HG03135 (cell line): ENCODE results near the gene CFHR1.
"Not testable (repeated sequence)": the region's sequence is repeated elsewhere in the genome, so short reads cannot be mapped to it uniquely, and the experiment has no call there.

ENCODE experiments used
- ATAC-seq: cut with Tn5 transposase; IDR thresholded peaks from one replicate; pipeline ENCODE4 v1.9.1; 2021; ENCODE audit warnings: mild to moderate bottlenecking, moderate library complexity; ENCODE audit not compliant: unreplicated experiment

Gene CFHR1

DNA sequence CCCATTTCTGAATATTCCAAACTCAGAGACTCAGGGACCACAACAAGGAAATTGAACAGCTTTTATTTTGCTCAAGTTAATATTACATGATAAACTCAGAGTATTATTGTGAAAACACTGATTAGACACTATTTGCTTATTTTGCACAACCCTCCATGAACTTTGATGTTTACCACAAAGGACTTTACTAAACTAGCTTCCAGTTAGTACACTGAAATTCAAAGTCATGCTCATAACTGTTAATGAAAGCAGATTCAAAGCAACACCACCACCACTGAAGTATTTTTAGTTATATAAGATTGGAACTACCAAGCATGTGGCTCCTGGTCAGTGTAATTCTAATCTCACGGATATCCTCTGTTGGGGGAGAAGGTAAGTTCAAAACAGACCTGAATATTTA, at the start of gene CFHR1:
Gene CFHR1 (plus strand): TSS at position 201 of the 400 bp plus-strand sequence. CDS start 114 bp downstream, at position 315.
- not testable (repeated sequence) for ATAC-seq

DNA sequence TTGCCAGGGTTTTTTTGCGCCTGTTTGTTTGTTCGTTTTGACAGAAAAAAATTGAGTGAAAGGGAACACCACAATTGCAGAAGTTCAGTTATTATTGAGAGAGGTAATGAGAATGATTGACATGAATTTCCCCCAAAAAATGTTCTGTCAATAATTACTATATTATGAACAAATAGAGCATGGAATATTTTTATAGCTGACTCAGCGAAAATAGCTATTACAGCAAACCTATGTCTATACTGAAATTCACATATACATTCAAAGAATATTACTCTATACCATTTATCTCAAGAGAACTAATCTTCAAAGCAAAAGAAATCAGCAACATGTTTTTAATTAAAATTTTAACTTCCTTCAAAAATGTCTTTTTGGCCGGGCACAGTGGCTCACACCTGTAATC, 49.7 kb upstream of the CFHR1 start:
- ATAC-seq, result not testable (repeated sequence)

DNA sequence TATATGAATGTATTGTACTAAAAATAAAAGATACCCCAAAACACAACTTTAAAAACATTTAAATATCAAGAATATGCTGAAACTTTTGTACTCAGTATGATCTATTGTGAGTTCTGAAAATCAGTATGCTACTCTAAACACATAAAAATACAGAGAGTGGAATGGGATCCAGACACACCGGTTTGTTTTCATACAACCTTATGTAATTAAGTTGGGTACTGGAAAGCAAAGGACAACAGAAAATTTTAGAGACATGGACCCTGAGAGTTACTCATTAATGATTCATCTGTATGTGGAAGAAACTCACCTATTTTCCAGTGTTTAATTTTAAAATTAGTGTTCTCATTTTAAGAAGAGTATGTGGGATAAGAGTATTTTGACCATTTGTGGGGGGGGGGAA, 45.8 kb upstream of the CFHR1 start:
- no peak for ATAC-seq

DNA sequence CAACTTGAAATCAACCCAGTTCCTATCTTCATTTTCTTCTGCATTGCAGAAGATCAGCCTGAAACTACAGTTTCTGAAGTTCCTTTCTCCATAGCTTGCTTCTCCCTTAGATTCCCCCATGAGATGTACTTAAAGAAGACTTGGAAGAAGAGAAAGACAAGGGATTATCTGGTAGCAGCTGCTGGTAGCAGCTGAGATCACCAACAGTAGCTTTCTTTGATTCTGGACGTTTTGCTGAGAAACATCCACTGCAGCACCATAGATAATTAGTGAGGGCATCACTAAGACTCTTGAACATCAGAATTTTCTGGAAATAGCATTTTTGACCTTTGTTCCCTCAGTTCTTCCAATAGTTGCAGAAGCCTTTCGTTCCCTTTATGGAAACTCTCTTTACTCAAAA, 45.4 kb upstream of the CFHR1 start:
- no peak for ATAC-seq

DNA sequence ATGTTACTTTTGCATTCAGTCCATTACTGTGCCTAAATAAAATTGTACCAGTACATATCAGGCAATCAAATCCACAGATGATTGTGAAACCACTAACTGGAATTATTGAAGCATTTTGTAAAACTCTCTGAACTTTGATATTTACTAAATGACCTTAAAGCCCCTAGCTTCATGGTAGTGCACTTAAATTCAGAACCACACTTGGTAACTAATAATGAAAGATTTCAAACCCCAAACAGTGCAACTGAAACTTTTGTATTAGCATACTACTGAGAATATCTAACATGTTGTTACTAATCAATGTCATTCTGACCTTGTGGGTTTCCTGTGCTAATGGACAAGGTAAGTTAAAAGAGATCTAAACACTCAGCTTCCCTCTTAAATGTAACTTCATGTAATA, 44.9 kb upstream of the CFHR1 start, which contains the start of gene CFHR3:
Gene CFHR3 (plus strand): TSS at position 238 of the 400 bp plus-strand sequence. CDS start 47 bp downstream, at position 285.
- ATAC-seq, result peak; percentile 84

DNA sequence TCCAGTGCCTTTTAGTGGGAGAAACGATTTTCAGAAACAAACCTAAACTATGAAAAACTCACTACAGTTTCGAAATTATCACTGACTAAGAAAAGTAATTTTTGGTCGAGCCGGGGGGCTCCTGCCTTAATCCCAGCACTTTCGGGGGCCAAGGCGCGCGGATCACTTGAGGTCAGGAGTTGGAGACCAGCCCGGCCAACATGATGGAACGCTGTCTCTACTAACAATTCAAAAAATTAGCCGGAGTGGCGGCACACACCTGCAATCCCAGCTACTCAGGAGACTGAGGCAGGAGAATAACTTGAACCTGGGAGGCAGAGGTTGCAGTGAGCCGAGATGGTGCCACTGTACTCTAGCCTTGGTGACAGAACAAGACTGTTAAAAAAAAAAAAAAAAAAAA, 41.9 kb upstream of the CFHR1 start:
- no peak for ATAC-seq

DNA sequence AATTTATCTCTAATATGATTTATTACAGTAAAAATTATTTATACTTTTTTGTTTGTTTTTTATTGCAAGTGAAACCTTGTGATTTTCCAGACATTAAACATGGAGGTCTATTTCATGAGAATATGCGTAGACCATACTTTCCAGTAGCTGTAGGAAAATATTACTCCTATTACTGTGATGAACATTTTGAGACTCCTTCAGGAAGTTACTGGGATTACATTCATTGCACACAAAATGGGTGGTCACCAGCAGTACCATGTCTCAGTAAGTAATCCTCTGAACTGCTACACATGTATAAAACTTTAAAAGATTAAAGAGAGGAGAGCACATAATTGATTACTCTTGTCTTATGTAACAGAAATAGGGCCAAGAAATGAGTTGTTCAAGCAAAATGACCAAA, 40.4 kb upstream of the CFHR1 start:
- no peak for ATAC-seq

DNA sequence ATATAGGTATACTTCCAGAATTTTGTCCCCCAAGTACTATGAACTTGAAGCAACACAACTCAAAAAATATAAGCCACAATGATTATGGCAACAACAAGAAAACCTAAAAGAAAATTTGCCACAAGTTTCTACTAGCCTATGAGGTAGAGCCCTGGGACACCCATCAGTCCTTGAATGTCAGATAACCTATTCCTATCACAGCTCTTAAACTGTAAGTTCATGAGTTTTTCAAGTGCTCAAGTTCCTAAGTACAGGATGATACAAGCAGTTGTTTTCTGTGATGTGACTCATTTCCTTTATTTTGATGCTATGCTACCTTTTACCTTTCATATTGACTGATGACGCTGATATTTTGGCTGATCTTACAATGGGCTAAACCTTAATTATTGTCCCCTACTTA, 28.3 kb upstream of the CFHR1 start:
- not testable (repeated sequence) for ATAC-seq

DNA sequence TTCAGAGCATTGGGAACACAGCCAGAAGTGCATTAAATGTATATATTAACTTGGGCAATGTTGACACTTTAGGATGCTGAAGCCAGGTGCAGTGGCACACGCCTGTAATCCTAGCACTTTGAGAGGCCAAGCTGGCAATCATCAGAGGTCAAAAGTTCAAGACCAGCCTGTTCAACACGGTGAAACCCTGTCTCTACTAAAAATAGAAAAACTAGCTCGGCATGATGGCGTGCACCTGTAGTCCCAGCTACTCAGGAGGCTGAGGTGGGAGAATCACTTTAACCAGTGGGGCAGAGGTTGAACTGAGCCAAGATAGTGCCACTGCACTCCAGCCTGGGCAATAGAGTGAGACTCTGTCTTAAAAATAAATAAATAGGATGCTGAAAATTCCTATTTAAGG, 25.4 kb upstream of the CFHR1 start:
- not testable (repeated sequence) for ATAC-seq

DNA sequence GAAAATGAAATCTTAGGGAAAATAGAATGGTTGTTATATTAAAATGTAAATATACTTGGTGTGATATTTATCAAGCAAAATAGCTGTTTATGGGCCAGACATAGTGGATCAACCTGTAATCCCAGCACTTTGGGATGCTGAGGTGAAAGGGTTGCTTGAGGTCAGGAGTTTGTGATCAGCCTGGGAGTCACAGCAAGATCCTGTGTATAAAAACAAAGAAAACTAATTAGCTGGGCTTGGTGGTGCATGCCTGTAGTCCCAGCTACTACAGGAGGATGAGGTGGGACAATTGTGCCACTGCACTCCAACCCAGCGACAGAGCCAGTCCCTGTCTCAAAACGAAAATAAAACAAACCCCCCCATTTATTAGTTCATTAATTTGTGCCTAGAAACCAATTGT, 21.6 kb upstream of the CFHR1 start:
- no peak for ATAC-seq

DNA sequence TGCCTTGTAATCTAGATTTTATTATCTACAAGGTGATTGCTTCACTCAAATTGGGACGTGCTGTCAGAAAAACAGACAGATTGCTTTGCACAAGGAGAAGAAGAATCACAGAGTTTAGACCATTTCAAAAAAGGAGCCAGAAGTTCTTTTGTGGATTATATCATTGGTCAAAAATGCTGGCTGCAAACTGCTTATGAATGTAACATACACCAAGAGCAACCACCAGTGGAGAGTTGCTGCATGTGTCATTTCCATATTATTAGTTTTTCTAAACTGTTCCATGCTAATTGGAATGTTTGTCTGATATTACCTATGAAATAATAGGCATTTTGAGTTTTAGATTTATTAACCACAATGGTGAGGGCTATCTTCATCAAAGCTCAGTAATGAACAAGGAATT, 17.6 kb upstream of the CFHR1 start:
- not testable (repeated sequence) for ATAC-seq

DNA sequence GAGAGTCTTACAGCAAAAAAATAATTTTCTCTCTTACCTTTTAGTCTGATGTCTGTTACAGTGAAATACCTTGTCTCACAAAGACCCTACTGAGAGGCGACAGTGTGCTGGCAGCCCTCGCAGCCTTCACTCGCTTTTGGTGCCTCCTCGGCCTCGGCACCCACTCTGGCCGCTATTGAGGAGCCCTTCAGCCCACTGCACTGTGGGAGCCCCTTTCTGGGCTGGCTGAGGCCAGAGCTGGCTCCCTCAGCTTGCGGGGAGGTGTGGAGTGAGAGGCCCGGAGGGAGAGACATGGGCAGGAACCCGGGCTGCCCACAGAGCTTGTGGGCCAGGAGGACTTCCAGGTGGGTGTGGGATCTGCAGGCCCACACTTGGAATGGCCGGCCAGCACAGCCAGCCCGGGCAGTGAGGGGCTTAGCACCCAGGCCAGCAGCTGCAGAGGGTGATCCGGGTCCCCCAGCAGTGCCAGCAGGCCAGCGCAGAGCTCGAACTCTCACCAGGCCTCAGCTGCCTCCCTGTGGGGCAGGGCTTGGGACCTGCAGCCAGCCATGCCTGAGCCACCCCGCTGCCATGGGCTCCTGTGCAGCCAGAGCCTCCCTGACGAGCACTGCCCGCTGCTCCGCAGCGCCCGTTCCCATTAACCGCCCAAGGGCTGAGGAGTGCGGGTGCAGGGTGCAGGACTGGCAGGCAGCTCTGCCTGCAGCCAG, 10.8 kb upstream of the CFHR1 start:
- no peak for ATAC-seq

DNA sequence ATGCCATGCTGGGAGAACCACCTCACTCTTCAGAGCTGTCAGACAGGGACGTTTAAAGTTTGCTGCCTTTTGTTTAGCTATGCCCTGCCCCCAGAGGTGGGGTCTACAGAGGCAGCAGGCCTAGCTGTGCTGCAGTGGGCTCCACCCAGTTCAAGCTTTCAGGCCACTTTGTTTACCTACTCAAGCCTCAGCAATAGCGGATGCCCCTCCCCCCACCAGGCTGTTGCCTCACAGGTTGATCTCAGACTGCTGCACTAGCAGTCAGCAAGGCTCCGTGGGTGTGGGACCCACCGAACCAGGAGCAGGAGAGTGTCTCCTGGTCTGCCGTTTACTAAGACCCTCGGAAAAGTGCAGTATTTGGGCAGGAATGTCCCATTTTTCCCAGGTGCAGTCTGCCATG, 2.1 kb upstream of the CFHR1 start:
- ATAC-seq, result not testable (repeated sequence)

DNA sequence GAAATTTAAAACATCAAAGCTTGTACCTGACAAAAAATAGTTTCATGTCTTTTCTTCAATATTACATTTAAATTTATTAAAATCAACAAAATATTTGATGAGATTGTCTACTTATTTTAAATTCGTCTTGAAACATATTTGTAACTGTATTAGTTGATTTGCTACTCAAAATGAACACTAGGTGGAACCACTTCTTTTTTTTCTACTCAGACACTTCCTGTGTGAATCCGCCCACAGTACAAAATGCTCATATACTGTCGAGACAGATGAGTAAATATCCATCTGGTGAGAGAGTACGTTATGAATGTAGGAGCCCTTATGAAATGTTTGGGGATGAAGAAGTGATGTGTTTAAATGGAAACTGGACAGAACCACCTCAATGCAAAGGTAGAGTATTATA, 8.3 kb downstream of the CFHR1 start:
- peak; percentile 97 for ATAC-seq

DNA sequence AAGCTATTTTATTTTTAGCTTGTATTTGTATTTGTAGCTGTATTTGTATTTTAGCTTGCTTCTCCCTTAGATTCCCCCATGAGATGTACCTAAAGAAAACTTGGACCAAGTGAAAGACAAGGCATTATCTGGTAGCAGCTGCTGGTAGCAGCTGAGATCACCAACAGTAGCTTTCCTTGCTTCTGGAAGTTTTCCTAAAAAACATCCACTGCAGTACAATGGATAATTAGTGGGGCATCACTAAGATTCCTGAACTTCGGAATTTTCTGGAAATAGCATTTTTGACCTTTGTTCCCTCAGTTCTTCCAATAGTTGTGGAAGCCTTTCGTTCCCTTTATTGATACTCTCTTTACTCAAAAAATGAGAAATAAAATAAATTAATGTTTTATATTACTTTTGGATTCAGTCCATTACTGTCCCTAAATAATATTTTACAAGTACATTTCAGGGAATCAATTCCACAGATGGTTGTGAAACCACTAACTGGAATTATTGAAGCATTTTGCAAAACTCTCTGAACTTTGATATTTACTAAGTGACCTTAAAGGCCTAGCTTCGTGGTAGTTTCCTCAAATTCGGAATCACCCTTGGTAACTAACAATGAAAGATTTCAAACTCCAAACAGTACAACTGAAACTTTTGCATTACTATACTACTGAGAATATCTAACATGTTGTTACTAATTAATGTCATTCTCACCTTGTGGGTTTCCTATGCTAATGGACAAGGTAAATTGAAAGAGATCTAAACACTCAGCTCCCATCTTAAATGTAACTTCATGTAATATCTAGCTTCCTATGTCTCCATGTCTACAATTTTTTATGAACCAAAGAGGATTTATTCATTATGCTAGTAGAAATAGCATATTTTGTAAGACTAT, 30.3 kb downstream of the CFHR1 start:
- not testable (repeated sequence) for ATAC-seq

DNA sequence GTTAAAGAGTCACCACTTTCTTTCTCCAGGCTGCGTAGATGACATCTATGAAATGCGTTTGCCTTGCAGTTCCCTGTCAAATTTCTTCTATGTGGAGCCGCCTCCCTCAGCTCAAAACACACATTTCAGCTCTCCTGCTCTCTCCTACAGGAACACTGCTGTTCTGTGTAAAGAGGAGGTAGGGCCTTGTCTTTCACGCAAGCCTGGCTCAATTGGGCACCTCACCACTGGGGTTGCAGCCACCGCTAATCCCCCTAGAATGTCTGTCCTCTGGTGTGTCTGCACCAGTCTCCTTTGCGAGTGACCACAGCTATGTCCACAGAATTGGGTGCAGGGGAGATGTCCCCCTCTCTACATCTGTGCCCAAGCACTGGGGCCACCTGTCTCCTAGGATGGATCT, 36.5 kb downstream of the CFHR1 start:
- no peak for ATAC-seq

DNA sequence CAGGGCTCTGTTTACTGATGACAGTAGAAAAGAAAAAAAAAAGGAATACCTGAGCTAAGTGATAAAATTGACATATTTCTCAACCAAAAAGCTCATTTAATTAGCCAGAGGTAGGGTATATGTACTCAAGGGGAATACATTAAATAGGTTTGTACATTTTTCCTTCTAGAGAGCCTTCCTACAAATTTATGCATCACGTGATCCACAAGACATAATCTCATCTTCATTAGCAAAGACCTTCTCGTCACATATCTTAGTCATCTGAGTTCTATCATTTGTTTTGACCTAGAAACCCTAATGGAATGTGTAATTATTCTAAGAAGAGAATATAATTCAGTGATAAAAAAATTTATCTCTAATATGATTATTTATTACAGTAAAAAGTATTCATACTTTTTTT, 37.7 kb downstream of the CFHR1 start:
- ATAC-seq, result no peak

DNA sequence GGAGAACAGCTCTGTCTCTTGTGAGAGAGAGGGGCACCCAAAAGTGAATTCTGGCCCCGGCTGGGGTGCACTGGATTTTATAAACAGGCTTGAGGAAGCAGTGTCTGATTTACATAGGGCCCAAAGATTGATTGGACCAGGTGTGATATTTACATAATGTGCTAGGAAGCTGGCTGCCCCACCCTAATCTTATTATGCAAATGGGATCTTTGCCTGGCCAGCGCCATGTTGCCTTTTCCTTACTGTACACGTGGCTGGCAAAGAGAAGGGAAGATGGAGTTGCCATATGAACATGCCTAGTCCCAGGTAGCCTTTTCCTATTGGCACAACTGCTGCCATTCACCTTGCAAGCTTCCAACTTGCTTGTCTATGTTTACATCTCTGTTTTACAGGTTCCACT, 39.3 kb downstream of the CFHR1 start:
- no peak for ATAC-seq

DNA sequence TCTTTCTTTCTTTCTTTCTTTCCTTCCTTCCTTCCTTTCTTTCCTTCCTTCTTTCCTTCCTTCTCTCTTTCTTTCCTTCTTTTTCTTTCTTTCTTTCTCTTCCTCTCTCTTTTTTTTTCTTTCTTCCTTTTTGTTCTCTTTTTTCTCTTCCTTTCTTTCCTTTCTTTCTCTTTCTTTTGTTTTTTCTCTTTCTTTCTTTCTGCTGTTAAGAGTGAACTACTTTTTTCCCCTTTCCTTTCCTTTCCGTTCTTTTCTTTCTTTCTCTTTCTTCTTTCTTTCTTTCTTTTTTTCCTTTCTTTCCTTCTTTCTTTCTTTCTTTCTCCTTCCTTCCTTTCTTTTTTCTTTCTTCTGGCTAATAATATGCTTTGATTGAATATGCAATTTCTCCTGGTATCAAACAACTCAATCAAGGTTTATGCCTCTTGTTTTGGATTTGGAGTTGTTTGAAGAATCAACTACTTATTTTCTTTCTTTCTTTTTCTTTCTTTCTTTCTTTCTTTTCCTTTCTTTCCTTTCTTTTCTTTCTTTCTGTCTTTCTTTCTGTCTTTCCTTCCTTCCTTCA, 40.9 kb downstream of the CFHR1 start:
- no peak for ATAC-seq

DNA sequence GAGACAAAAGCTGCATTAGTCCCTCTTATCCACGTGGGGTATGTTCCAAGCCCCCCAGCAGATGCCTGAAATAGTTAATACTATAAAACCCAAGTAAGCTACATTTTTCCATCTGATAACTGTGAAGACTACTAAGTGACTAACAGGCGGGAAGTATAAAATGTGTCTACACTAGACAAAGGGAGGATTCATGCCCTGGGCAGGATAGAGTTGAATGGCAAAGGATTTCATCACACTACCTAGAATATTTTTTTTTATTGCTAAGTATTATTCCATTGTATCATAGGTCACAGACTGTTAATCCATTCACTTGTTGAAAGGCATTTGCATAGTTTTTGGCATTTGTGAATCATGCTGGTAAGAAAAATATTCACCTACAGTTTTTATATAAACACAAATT, 41.9 kb downstream of the CFHR1 start:
- ATAC-seq, result no peak

DNA sequence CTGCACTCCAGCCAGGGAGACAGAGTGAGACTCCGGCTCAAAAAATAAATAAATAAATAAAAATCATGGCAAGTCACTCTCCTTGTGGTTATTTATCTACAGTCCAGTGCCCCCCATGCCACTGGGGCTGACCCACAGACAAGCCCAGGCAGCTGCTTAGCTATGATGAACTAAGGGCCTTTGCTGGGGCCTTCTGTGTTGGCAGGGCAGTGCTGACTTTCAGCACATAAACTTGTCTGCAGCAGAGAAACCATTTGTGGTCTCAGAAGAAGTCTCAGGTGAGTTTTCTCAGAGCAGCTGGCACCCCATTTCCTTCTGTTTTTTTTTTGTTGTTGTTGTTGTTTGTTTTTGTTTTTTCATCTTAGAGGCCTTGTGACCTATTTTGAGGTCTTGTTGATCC, 47.4 kb downstream of the CFHR1 start:
- no peak for ATAC-seq

DNA sequence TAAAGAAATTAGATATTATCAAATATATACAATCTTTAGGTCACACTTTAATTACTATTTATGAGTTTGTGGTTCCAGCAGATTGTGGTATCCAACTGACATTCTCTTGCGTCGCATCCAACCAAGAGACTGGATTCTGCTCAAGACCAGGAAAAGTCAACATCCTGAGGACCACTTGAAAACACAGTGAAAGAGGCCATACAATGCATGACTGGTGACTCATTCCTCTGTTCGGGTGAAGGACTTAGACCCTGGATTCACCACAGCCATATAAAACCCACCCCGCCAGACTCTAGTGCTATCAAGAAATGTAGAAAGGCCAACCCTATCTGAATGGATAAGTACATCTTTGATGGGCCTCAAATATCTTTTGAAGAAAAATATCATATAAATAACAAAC, 53.9 kb downstream of the CFHR1 start:
- ATAC-seq, result no peak
